Inflammatory macrophage treated with lipopolysaccharide for 1 hour (primary cell): ENCODE measurements around the gene FSIP1.

Experiments
- DNase-seq, 2 donors: peaks; one replicate each; pipeline ENCODE4 v3.0.0-alpha.2; 2020 to 2022

The FSIP1 gene

GRCh38 chr15:39591141-39591895, 191.3 kb downstream of the FSIP1 start:
- DNase-seq = no peak

- DNase-seq = no peak
These were observed 192.6 kb downstream of the FSIP1 start for GRCh38 chr15:39589815-39590644.

- DNase-seq = no peak
These were observed 193.3 kb downstream of the FSIP1 start for GRCh38 chr15:39589193-39589814.

GRCh38 chr15:39588531-39589192, 194.0 kb downstream of the FSIP1 start:
- no peak for DNase-seq

- DNase-seq = no peak
These were observed 194.7 kb downstream of the FSIP1 start for GRCh38 chr15:39587731-39588530.

GRCh38 chr15:39587096-39587721, 195.4 kb downstream of the FSIP1 start:
- no peak for DNase-seq

GRCh38 chr15:39586387-39587095, 196.1 kb downstream of the FSIP1 start:
- no peak for DNase-seq

GRCh38 chr15:39585871-39586301, 196.8 kb downstream of the FSIP1 start:
- DNase-seq = no peak

- no peak for DNase-seq
These were observed 197.2 kb downstream of the FSIP1 start for GRCh38 chr15:39585389-39585841.

GRCh38 chr15:39584662-39585388, 197.8 kb downstream of the FSIP1 start:
- no peak for DNase-seq

GRCh38 chr15:39584266-39584659, 198.4 kb downstream of the FSIP1 start:
- DNase-seq = no peak

- DNase-seq = peak in 1 of 2 donors; percentile 5
These were observed 198.9 kb downstream of the FSIP1 start for GRCh38 chr15:39583596-39584265.

- no peak for DNase-seq
These were observed 199.6 kb downstream of the FSIP1 start for GRCh38 chr15:39582977-39583595.

GRCh38 chr15:39582286-39582976, 200.2 kb downstream of the FSIP1 start:
- no peak for DNase-seq

GRCh38 chr15:39581793-39582285, 200.8 kb downstream of the FSIP1 start:
- DNase-seq = no peak

GRCh38 chr15:39581242-39581792, 201.3 kb downstream of the FSIP1 start:
- DNase-seq = no peak

- peak; percentile 7 to 59 for DNase-seq
These were observed 202.0 kb downstream of the FSIP1 start, which contains the start of gene THBS1 for GRCh38 chr15:39580485-39581241. THBS1 (plus strand) TSS chr15:39581079; CDS start chr15:39581858, 779 bp downstream.
